ENCODE data around the gene ZBTB49. TPM values are rescaled to one million over a fixed set of nuclear protein-coding genes. Genes with fewer than 3 reads are reported as not detected.
A peak's percentile ranks its signal among the peaks of the same experiment; 100 is the strongest.

Gene ZBTB49
- total RNA-seq (4.6 and 5.8 TPM in 2 replicates), polyA plus RNA-seq (3.8 TPM in 2 replicates), polyA minus RNA-seq (8.9 and 9.0 TPM in 2 replicates), Bru-seq, nascent RNA (percentile 65 among the genes with signal in this experiment), BruChase-seq, experiment 1, labeled RNA remaining after a 6-hour chase (percentile 53 among the genes with signal in this experiment), BruChase-seq, experiment 2, labeled RNA remaining after a 2-hour chase (percentile 63 among the genes with signal in this experiment)
- polyA plus RNA-seq (2011; cell fraction: cytosol; rRNA removed), result 2.9 and 3.2 TPM in 2 replicates
- 6.6 and 9.2 TPM in 2 replicates for polyA plus RNA-seq (2011; cell fraction: nucleus; rRNA removed)
- 2.8 and 3.0 TPM in 2 replicates for polyA plus RNA-seq (2012)
- 0.51 TPM for polyA minus RNA-seq (2011; cell fraction: cytosol; rRNA and poly(A)+ RNA removed)
- 6.3 and 10.4 TPM in 2 replicates for polyA minus RNA-seq (2011; cell fraction: nucleus; rRNA and poly(A)+ RNA removed)
- long read RNA-seq, partial matches to known transcripts, result 0 of 4 reads
- long read RNA-seq, other reads (novel, unspliced or antisense), result 4 of 4 reads

- dilution Hi-C loops (cut with MboI; ENCODE audit: extremely low pct_ligation_motif_present, low sequenced_read_pairs) (no loop called here), intact Hi-C loops (cut with micrococcal nuclease) (loop anchor here (1.0 to 2.0 kb wide), 3 partner anchors 20 to 45 kb away; no protein-coding TSS in a partner anchor)
- POLR2A ChIA-PET, result no interaction called here
- DNase-seq (ENCODE audit: low read depth, low spot score) (peak; percentile 94), FAIRE-seq (peak; percentile 97)
- Histone ChIP-seq H3K4me3 (replicated peaks in 1 of 3; ENCODE audit: insufficient read depth in 1 of 3, low read depth in 1 of 3, low read length in 3 of 3) (peak within 1 kb of the TSS; percentile 81 to 94 (median 89)), H3K9ac (replicated peaks; ENCODE audit: extremely low read depth, insufficient read depth, low read length) (peak within 1 kb of the TSS; percentile 74), H3K4me2 (ENCODE audit: insufficient read depth, low read length) (peak within 1 kb of the TSS; percentile 67), H3K36me3 (ENCODE audit: control insufficient read depth in 2 of 2, extremely low read depth in 1 of 2, insufficient read depth in 2 of 2, low read length in 2 of 2) (peaks cover 0 to 2% of the 10 kb centered on the region in 2 experiments), H2AFZ (ENCODE audit: low read depth, low read length) (peak within 1 kb of the TSS; percentile 85), H3K79me2 (ENCODE audit: control insufficient read depth, insufficient read depth, low read length) (peaks cover 56% of the 10 kb centered on the region), H3K9me1 (replicated peaks; ENCODE audit: control insufficient read depth, extremely low read depth, insufficient read depth, low read length) (no peaks in the 10 kb centered on the region), H3K4me1 (ENCODE audit: control insufficient read depth, extremely low read depth, insufficient read depth, low read length) (peaks cover 17% of the 10 kb centered on the region), H3K9me3 (replicated peaks; ENCODE audit: control insufficient read depth, insufficient read depth, low read length) (no peaks in the 10 kb centered on the region), H3K27me3 (ENCODE audit: control insufficient read depth in 2 of 2, insufficient read depth in 2 of 2, low read length in 2 of 2) (no peaks in the 10 kb centered on the region), H3K27ac (ENCODE audit: insufficient read depth, low read depth, low read length) (peak within 1 kb of the TSS; percentile 41), H4K20me1 (replicated peaks; ENCODE audit: control insufficient read depth, extremely low read depth, insufficient read depth, low read length) (no peaks in the 10 kb centered on the region)
- BruUV-seq (replicated peaks), result no TSS peak
- CTCF ChIA-PET, result interaction anchor here (1.1 to 1.4 kb wide), 4 partner anchors 17 to 39 kb away, joined by 3 to 7 read pairs (median 4); no protein-coding TSS in a partner anchor
- TF ChIP-seq MYC (IDR thresholded peaks at IDR 0.05; ENCODE audit: low read depth, low read length), result no peak
- no peak for TF ChIP-seq FOS (IDR thresholded peaks at IDR 0.05; ENCODE audit: borderline replicate concordance, insufficient read depth, low read length)
- no peak for TF ChIP-seq GATA2 (IDR thresholded peaks at IDR 0.05; ENCODE audit: insufficient read depth, insufficient read length, low read depth, low read length)
- no peak for TF ChIP-seq CTCF (IDR thresholded peaks at IDR 0.05; ENCODE audit: extremely low read depth in 1 of 2, insufficient read depth in 1 of 2, low read depth in 1 of 2, low read length in 2 of 2)
- no peak for TF ChIP-seq JUN (IDR thresholded peaks at IDR 0.05; ENCODE audit: borderline replicate concordance, insufficient read depth, insufficient read length, low read depth)
- peak; percentile 78 for TF ChIP-seq POLR2A (IDR thresholded peaks at IDR 0.05; ENCODE audit: low read depth, low read length)
- peak; percentile 77 for TF ChIP-seq MAX (IDR thresholded peaks at IDR 0.05; ENCODE audit: insufficient read depth, insufficient read length)
- TF ChIP-seq EZH2 (IDR thresholded peaks at IDR 0.05; ENCODE audit: borderline replicate concordance, low read depth, low read length, severe bottlenecking), result no peak
- TF ChIP-seq POLR2AphosphoS5 (IDR thresholded peaks at IDR 0.05; ENCODE audit: insufficient read depth, low read depth, low read length), result peak; percentile 63
These were observed at the start of gene ZBTB49, which contains the start of gene LYAR for GRCh38 chr4:4289941-4290850. TSS of gene ZBTB49 (plus strand) at chr4:4290251. CDS start at chr4:4299946, 9,695 bp downstream. TSS of gene LYAR (minus strand) at chr4:4290154. CDS start at chr4:4283742, 6,412 bp downstream.

Measured in endothelial cell of umbilical vein (primary cell).